ENCODE data around the gene SCGB1C2. TPM values are rescaled to one million over a fixed set of nuclear protein-coding genes. Genes with fewer than 3 reads are reported as not detected.

Gene SCGB1C2
- total RNA-seq, 1 experiment from 2014 or later, result not detected

DNA sequence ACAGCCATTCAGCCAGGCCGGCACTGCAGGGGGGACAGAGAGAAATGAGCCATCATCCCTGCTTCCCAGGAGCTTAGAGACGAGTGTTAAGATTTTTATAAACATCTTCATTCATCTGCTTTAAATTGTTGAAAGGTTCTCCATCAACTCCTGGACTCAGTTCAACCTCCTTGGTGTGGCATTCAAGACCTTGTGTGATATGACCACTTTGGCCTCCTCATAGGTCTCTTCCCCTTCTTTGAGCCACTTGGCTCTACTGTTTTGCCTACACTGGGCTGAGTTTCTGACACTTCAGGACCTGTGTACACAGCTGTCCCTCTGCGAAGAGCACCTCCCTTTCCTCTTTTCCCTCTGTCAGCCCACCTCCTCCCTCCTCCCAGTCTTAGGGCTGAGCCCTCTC, 39.8 kb downstream of the SCGB1C2 start:
- Histone ChIP-seq H4K20me1 (ENCODE audit: control insufficient read depth, insufficient read depth, insufficient read length) (no peaks in the 10 kb centered on the region), H3K9ac (ENCODE audit: extremely low read depth, insufficient read length, low read length) (no peak overlapping the region), H2AK5ac (ENCODE audit: insufficient read length, low read length) (no peak overlapping the region), H2BK5ac (ENCODE audit: insufficient read length, low read length) (no peak overlapping the region), H4K8ac (replicated peaks; ENCODE audit: insufficient read length, low read depth, low read length) (no peak overlapping the region), H3K79me2 (ENCODE audit: insufficient read depth, low read length) (no peaks in the 10 kb centered on the region), H4K91ac (ENCODE audit: insufficient read length, low read depth, low read length) (no peak overlapping the region), H2BK15ac (ENCODE audit: low read depth, low read length) (no peak overlapping the region), H3K56ac (ENCODE audit: insufficient read length, low read depth, low read length) (no peak overlapping the region), H3K23me2 (ENCODE audit: insufficient read length, low read depth, low read length, poor library complexity, severe bottlenecking) (peaks cover 4% of the 10 kb centered on the region), H3K23ac (ENCODE audit: insufficient read length, low read depth, low read length) (no peak overlapping the region), H2BK12ac (ENCODE audit: insufficient read length, low read depth, low read length) (no peak overlapping the region), H3K27me3 (ENCODE audit: insufficient read depth, low read length) (peaks cover 11% of the 10 kb centered on the region; the same call in 1 of the 2 replicates), H3K18ac (ENCODE audit: insufficient read length, low read depth, low read length) (no peak overlapping the region), H3K79me1 (ENCODE audit: insufficient read depth, low read depth, low read length, poor library complexity, severe bottlenecking) (no peaks in the 10 kb centered on the region), H3K4ac (ENCODE audit: low read depth, low read length) (no peak overlapping the region), H3K9me3 (ENCODE audit: control insufficient read depth, low read depth, low read length) (no peaks in the 10 kb centered on the region), H3K14ac (ENCODE audit: insufficient read depth, low read length) (no peak overlapping the region; the same call in 1 of the 2 replicates), H2AFZ (ENCODE audit: low read length) (no peak overlapping the region), H3K4me2 (ENCODE audit: insufficient read depth, insufficient read length, low read length) (no peak overlapping the region), H2BK20ac (ENCODE audit: low read depth, low read length, poor library complexity, severe bottlenecking) (no peak overlapping the region), H3K27ac (ENCODE audit: insufficient read length, low read depth, low read length) (no peak overlapping the region), H2BK120ac (ENCODE audit: low read depth, low read length, poor library complexity, severe bottlenecking) (no peak overlapping the region), H4K5ac (ENCODE audit: insufficient read length, low read depth, low read length) (no peak overlapping the region), H3T11ph (ENCODE audit: low read length) (no peak overlapping the region), H3K4me1 (ENCODE audit: insufficient read depth, low read length) (no peaks in the 10 kb centered on the region)
- no peak for DNase-seq
- Mint-ChIP-seq H3K36me3 (ENCODE audit: insufficient read depth in 1 of 3, low read depth in 3 of 3) (no peaks in the 10 kb centered on the region; a peak in 1 of 7 replicates), H3K27ac (no peak overlapping the region), H3K4me3 (no peak overlapping the region), H3K9me3 (no peaks in the 10 kb centered on the region; a peak in 1 of 5 replicates), H3K27me3 (ENCODE audit: low read depth) (peaks cover 42% of the 10 kb centered on the region), H3K4me1 (peaks cover 3 to 4% of the 10 kb centered on the region in 2 experiments)
- TF ChIP-seq CTCF (conservative IDR thresholded peaks at IDR 0.05), result no peak
- WGBS (ENCODE audit: extremely low coverage, insufficient read length, low lambda C conversion rate), result no CpG with 5 or more reads among the region's 3 CpGs
